Hematopoietic multipotent progenitor cell treated with erythropoietin and hydrocortisone succinate and interleukin-3 and kit ligand, for 6 days (in vitro differentiated cells): ENCODE results near the gene VWA8.
"Not testable (repeated sequence)": the region's sequence is repeated elsewhere in the genome, so short reads cannot be mapped to it uniquely, and the experiment has no call there.

Experiments
- DNase-seq: peaks from one replicate; pipeline ENCODE4 v3.0.0-alpha.2; 2015

The VWA8 gene

GRCh38 chr13:41791056-41791455, 169.9 kb downstream of the VWA8 start:
- DNase-seq: no peak

GRCh38 chr13:41788552-41788951, 172.4 kb downstream of the VWA8 start:
- peak; percentile 42 for DNase-seq

GRCh38 chr13:41785402-41786172, 175.3 kb downstream of the VWA8 start:
- DNase-seq: no peak

GRCh38 chr13:41782086-41782485, 178.8 kb downstream of the VWA8 start:
- no peak for DNase-seq

DNA sequence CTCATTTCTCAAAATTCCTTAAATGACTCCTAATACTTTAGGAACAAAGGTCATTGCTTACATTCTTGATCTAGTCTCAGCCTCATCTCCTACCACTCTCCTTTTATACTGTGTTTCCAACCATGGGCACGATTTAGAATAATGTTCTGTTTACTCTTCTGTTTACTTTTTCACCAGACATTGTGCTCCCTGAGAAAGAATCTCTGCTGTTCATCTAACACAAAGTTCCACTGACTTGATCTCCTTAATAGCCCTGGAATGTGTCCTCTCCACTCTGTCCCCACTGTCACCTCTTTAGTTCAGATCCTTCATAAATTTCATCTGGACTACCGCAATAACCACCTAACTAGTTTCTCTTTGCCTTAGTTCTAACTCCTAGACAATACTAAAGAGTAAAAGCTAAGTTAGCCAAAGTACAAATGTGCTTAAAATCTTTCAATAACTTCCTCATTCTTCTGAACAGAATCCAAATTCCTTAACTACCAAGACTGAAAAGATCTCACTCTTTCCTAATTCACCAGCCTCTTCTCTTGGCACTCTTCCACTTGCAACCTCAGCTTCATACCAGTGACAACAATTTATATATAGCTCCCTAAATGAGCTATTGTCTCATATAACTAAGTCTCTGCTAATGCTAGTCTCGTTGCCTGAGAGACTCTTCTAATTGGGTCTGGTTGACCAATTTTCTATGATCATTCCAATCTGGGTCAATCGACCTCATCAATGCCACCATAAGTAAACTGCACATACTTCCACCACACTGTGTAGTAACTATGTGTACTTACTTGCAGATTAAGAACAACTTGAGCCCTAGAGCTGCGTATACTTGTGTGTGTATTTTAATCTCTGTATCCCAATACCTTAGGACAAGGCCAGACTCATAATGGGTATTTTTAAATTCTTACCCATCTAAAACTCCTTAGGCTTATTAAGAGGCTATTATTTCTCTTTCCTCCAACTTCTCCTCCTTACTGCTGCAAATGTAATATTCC, 179.9 kb downstream of the VWA8 start:
- peak; percentile 16 for DNase-seq

DNA sequence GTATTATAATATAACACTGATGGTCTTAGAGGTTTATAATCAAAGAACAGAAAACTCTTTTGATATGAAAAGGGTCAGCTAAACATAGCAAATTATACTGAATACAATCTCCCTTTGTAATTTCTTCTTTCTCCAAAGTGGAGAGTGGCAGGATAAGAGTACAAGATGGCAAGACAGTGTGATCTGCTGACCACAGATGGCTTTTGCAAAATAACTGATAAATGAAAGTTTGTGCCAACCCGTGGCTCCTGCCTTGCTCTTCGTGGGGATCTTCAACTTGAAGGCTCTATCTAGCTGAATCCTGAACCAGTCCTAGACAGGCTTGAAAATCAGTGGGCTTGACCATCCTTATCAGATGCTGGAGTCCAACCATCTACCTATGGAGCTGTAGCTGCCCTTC, 185.7 kb downstream of the VWA8 start:
- DNase-seq: peak; percentile 50

GRCh38 chr13:41774605-41775218, 186.2 kb downstream of the VWA8 start:
- no peak for DNase-seq

DNA sequence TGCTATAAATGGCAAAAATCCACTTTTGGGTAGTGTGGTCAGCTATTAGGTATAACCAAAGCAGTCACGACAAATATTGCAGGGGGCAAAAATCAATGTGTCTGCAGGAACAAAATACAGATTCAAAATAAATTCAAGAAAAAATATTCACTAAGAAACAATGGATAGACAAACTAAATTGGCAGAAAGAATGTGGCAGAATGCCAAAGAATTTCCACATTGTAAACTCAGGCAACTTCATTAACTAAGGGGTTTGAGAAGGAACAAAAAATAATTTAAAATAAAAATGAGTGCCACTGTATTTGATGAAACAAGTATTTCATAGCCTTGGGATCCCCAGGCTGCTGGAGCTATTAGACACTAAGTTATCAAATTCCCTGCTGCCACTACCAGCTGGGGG, 193.1 kb downstream of the VWA8 start:
- DNase-seq: peak; percentile 8

- no peak for DNase-seq
These were observed 194.5 kb downstream of the VWA8 start for GRCh38 chr13:41766439-41766838.

GRCh38 chr13:41765813-41766212, 195.1 kb downstream of the VWA8 start:
- no peak for DNase-seq

- DNase-seq: no peak
These were observed 195.9 kb downstream of the VWA8 start for GRCh38 chr13:41765020-41765419.

- DNase-seq: no peak
These were observed 196.4 kb downstream of the VWA8 start for GRCh38 chr13:41764558-41764957.

- peak; percentile 39 for DNase-seq
These were observed 197.1 kb downstream of the VWA8 start for GRCh38 chr13:41763782-41764181.

GRCh38 chr13:41762796-41763195, 198.1 kb downstream of the VWA8 start:
- DNase-seq: no peak

GRCh38 chr13:41756198-41756880, 204.6 kb downstream of the VWA8 start:
- DNase-seq: peak; percentile 16

- no peak for DNase-seq
These were observed 209.0 kb downstream of the VWA8 start for GRCh38 chr13:41751734-41752445.

GRCh38 chr13:41751277-41751676, 209.6 kb downstream of the VWA8 start:
- peak; percentile 72 for DNase-seq

- no peak for DNase-seq
These were observed 214.7 kb downstream of the VWA8 start for GRCh38 chr13:41746259-41746658.

DNA sequence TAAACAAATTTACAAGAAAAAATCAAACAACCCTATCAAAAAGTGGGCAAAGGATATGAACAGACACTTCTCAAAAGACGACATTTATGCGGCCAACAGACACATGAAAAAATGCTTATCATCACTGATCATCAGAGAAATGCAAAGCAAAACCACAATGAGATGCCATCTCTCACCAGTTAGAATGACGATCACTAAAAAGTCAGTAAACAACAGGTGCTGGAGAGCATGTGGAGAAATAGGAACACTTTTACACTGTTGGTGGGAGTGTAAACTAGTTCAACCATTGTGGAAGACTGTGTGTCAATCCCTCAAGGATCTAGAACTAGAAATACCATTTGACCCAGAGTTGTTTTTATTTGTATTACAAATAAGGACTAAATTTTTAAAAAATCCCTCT, 215.4 kb downstream of the VWA8 start:
- DNase-seq: not testable (repeated sequence)

- DNase-seq: no peak
These were observed 217.9 kb downstream of the VWA8 start for GRCh38 chr13:41742917-41743552.

- DNase-seq: no peak
These were observed 220.4 kb downstream of the VWA8 start for GRCh38 chr13:41740479-41740878.
